ENCODE data around the gene SYNPO. TPM values are rescaled to one million over a fixed set of nuclear protein-coding genes. Genes with fewer than 3 reads are reported as not detected.

The SYNPO gene
- polyA plus RNA-seq, 1 donor from 2014 or later = not detected

GRCh38 chr5:150603491-150603890, 37.0 kb upstream of the SYNPO start:
- H3F3A ChIP-seq (ENCODE audit: insufficient read depth, low read length, poor library complexity, severe bottlenecking) = no peaks in the 10 kb centered on the region
- H2AFZ ChIP-seq (ENCODE audit: low read depth, low read length) = no peak overlapping the region
- H3K9me2 ChIP-seq (ENCODE audit: insufficient read depth, low read length) = no peaks in the 10 kb centered on the region
- no peaks in the 10 kb centered on the region for H3K79me2 ChIP-seq (replicated peaks; ENCODE audit: insufficient read depth, low read length)
- no peak overlapping the region for H3K9ac ChIP-seq (ENCODE audit: low read length)
- H3K9me3 ChIP-seq (ENCODE audit: low read length) = no peaks in the 10 kb centered on the region
- H3K27ac ChIP-seq (ENCODE audit: low read length) = no peak overlapping the region
- no peak for TF ChIP-seq POLR2AphosphoS5 (IDR thresholded peaks at IDR 0.05)
- no peak for TF ChIP-seq CTCF (IDR thresholded peaks at IDR 0.05; ENCODE audit: poor library complexity, severe bottlenecking)
- no peak for TF ChIP-seq EP300 (conservative IDR thresholded peaks at IDR 0.05; ENCODE audit: poor library complexity, severe bottlenecking)
- TF ChIP-seq EZH2 (IDR thresholded peaks at IDR 0.05; ENCODE audit: borderline replicate concordance, insufficient read depth, low read length, poor library complexity, severe bottlenecking) = no peak
- no peak for TF ChIP-seq TAF1 (IDR thresholded peaks at IDR 0.05; ENCODE audit: low read depth)
- no peak for TF ChIP-seq SMC3 (conservative IDR thresholded peaks at IDR 0.05; ENCODE audit: poor library complexity)
- no peak for TF ChIP-seq MXI1 (conservative IDR thresholded peaks at IDR 0.05; ENCODE audit: poor library complexity, severe bottlenecking)
- no peak for TF ChIP-seq RAD21 (conservative IDR thresholded peaks at IDR 0.05)
- TF ChIP-seq REST (IDR thresholded peaks at IDR 0.05; ENCODE audit: borderline replicate concordance) = no peak
- no peak overlapping the region for H3K4me2 ChIP-seq (ENCODE audit: low read length)
- H4K20me1 ChIP-seq (ENCODE audit: insufficient read depth) = no peaks in the 10 kb centered on the region
- no peak overlapping the region for H3K4me3 ChIP-seq (ENCODE audit: low read length)
- no peaks in the 10 kb centered on the region for H3K27me3 ChIP-seq (ENCODE audit: insufficient read depth, low read depth, low read length)
- H3K36me3 ChIP-seq (ENCODE audit: insufficient read depth, low read length) = no peaks in the 10 kb centered on the region

GRCh38 chr5:150604010-150604409, 36.5 kb upstream of the SYNPO start:
- Histone ChIP-seq H3F3A (ENCODE audit: insufficient read depth, low read length, poor library complexity, severe bottlenecking) (no peaks in the 10 kb centered on the region), H3K27me3 (ENCODE audit: insufficient read depth, low read depth, low read length) (no peaks in the 10 kb centered on the region), H3K36me3 (ENCODE audit: insufficient read depth, low read length) (no peaks in the 10 kb centered on the region), H2AFZ (ENCODE audit: low read depth, low read length) (no peak overlapping the region), H3K9me3 (ENCODE audit: low read length) (no peaks in the 10 kb centered on the region), H3K79me2 (replicated peaks; ENCODE audit: insufficient read depth, low read length) (no peaks in the 10 kb centered on the region), H3K4me3 (ENCODE audit: low read length) (no peak overlapping the region), H3K27ac (ENCODE audit: low read length) (no peak overlapping the region), H3K9ac (ENCODE audit: low read length) (no peak overlapping the region), H4K20me1 (ENCODE audit: insufficient read depth) (no peaks in the 10 kb centered on the region), H3K9me2 (ENCODE audit: insufficient read depth, low read length) (no peaks in the 10 kb centered on the region), H3K4me2 (ENCODE audit: low read length) (no peak overlapping the region)
- TF ChIP-seq REST (IDR thresholded peaks at IDR 0.05; ENCODE audit: borderline replicate concordance) (no peak), SMC3 (conservative IDR thresholded peaks at IDR 0.05; ENCODE audit: poor library complexity) (no peak), RAD21 (conservative IDR thresholded peaks at IDR 0.05) (no peak), CTCF (IDR thresholded peaks at IDR 0.05; ENCODE audit: poor library complexity, severe bottlenecking) (no peak), POLR2AphosphoS5 (IDR thresholded peaks at IDR 0.05) (no peak), EP300 (conservative IDR thresholded peaks at IDR 0.05; ENCODE audit: poor library complexity, severe bottlenecking) (no peak), EZH2 (IDR thresholded peaks at IDR 0.05; ENCODE audit: borderline replicate concordance, insufficient read depth, low read length, poor library complexity, severe bottlenecking) (no peak), TAF1 (IDR thresholded peaks at IDR 0.05; ENCODE audit: low read depth) (no peak), MXI1 (conservative IDR thresholded peaks at IDR 0.05; ENCODE audit: poor library complexity, severe bottlenecking) (no peak)

Measured in neural cell (in vitro differentiated cells).